ENCODE results near the gene ATG2B. TPM values are rescaled to one million over a fixed set of nuclear protein-coding genes. Genes with fewer than 3 reads are reported as not detected.
"Not testable (repeated sequence)": the region's sequence is repeated elsewhere in the genome, so short reads cannot be mapped to it uniquely, and the experiment has no call there.

Gene ATG2B
- polyA plus RNA-seq, 3 donors from 2014 or later: 1.6 to 3.2 (median 2.9) TPM

DNA sequence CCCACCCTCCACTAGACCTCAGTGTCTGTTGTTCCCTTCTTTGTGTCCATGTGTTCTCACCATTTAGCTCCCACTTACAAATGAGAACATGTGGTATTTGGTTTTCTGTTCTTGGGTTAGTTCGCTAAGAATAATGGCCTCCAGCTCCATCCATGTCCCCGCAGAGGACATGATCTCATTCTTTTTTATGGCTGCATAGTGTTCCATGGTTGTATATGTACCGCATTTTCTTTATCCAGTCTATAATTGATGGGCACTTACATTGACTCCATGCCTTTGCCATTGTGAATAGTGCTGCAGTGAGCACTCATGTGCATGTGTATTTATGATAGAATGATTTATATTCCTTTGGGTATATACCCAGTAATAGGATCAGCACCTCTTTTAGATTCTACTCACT is 118.1 kb downstream of the ATG2B start:
- not testable (repeated sequence) for H3K27ac Mint-ChIP-seq; H3K4me1 Mint-ChIP-seq; H3K9me3 Mint-ChIP-seq; H3K27me3 Mint-ChIP-seq (ENCODE audit: low read depth in 3 of 3); H3K36me3 Mint-ChIP-seq; H3K4me3 Mint-ChIP-seq; DNase-seq

DNA sequence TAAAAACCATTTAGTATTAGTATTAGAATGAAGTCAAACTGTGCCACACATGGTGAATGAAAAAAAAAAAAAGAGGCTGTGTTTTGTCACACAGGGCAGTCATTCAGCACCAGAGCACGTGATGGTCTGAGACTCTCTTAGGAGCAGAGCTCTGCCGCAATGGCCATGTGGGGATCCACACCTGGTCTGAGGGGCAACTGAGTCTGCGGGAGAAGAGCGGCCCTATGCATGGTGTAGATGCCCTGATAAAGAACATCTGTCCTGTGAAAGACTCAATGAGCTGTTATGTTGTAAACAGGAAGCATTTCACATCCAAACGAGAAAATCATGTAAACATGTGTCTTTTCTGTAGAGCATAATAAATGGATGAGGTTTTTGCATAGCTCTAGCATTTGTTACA is 119.4 kb downstream of the ATG2B start:
- no peaks in the 10 kb centered on the region for H3K9me3 Mint-ChIP-seq
- DNase-seq: no peak
- H3K4me1 Mint-ChIP-seq: no peaks in the 10 kb centered on the region
- no peak overlapping the region for H3K4me3 Mint-ChIP-seq
- no peaks in the 10 kb centered on the region for H3K36me3 Mint-ChIP-seq
- no peak overlapping the region for H3K27ac Mint-ChIP-seq
- peaks cover 6 to 7% (median 6%) of the 10 kb centered on the region in 3 donors for H3K27me3 Mint-ChIP-seq (ENCODE audit: low read depth in 3 of 3)

DNA sequence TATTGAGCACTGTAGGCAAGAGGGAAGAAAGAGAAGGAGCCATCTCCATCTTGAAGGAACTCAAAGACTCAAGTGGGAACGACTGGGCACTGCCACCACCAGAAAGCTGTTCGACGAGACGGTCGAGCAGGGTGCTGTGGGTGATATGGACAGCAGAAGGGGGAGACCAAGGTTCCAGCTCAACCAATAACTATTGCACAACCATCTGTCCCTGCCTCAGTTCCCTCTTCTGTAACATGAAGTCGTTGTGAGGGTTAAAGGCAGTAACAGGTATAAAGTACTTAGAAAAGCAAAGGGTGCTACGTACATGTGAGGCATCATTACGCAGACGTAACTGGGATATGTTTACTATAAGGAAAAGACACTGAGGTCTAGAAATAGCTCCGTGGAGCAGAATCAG is 121.0 kb downstream of the ATG2B start:
- Mint-ChIP-seq H3K27ac (no peak overlapping the region), H3K27me3 (ENCODE audit: low read depth in 3 of 3) (peaks cover 5 to 7% (median 6%) of the 10 kb centered on the region in 3 donors), H3K4me3 (no peak overlapping the region), H3K36me3 (no peaks in the 10 kb centered on the region), H3K4me1 (no peaks in the 10 kb centered on the region), H3K9me3 (no peaks in the 10 kb centered on the region)
- no peak for DNase-seq

DNA sequence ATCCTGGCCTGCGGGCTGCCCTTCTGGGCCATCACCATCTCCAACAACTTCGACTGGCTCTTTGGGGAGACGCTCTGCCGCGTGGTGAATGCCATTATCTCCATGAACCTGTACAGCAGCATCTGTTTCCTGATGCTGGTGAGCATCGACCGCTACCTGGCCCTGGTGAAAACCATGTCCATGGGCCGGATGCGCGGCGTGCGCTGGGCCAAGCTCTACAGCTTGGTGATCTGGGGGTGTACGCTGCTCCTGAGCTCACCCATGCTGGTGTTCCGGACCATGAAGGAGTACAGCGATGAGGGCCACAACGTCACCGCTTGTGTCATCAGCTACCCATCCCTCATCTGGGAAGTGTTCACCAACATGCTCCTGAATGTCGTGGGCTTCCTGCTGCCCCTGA is 122.5 kb downstream of the ATG2B start:
- H3K4me1 Mint-ChIP-seq: no peaks in the 10 kb centered on the region
- H3K36me3 Mint-ChIP-seq: no peaks in the 10 kb centered on the region
- H3K9me3 Mint-ChIP-seq: no peaks in the 10 kb centered on the region

DNA sequence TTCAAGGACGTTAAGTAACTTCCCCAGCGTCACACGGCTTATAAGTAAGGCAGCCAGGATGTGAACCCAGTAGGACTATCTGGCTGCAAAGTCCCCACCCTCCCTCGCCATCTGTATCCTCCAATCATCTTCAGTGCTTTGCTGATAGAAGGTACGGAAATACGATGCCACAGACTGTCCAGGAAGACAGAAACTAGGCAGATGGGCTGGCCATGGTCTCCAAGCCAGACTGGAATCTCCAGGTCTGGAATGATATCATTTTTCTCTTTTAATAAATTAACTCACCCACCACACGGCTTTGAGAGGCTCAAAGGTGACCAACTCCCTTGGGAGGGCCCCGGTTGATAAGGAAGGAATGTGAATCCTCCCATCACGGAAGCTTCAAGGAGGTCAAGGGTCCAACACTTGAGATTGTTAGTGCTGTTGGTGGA is 123.4 kb downstream of the ATG2B start:
- peaks cover 2 to 4% (median 4%) of the 10 kb centered on the region in 3 donors for H3K27me3 Mint-ChIP-seq (ENCODE audit: low read depth in 3 of 3)
- no peak overlapping the region for H3K27ac Mint-ChIP-seq
- no peak overlapping the region for H3K4me3 Mint-ChIP-seq
- no peaks in the 10 kb centered on the region for H3K4me1 Mint-ChIP-seq
- H3K9me3 Mint-ChIP-seq: no peaks in the 10 kb centered on the region
- DNase-seq: no peak
- H3K36me3 Mint-ChIP-seq: no peaks in the 10 kb centered on the region

More for the DNA sequence above, 122.5 kb downstream of the ATG2B start:
- peaks cover 2 to 6% (median 4%) of the 10 kb centered on the region in 3 donors for H3K27me3 Mint-ChIP-seq (ENCODE audit: low read depth in 3 of 3)
- H3K4me3 Mint-ChIP-seq: no peak overlapping the region
- no peak for DNase-seq
- H3K27ac Mint-ChIP-seq: no peak overlapping the region

DNA sequence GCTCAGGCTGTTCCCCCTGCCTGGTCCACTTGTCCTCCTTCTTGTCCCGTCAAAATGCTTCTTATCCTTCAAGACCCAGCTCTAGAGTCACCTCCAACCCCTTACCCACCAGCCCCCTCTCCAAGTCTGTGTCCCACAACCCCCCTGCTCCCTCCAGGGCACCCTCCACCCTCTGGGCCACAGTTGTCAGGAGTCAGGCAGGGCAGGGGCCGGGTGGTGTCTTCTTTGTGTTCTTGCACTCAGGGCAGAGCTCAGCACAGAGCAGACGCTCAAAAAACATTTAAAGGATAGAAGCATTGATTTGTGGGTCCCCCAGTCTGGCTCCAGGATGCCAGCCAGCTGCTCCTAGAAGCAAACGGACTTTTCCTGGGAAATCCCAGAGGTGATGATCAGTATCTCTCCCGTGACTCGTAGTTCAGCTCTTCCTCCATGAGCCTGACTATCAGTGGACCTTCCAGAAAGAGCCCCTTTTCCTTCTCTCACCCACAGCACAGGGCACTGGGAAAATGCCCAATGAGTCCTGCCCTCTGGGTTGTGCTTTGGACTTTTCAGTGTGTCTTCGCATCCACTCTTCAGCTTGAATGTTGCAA is 124.4 kb downstream of the ATG2B start:
- Mint-ChIP-seq H3K27ac (no peak overlapping the region), H3K4me1 (no peaks in the 10 kb centered on the region), H3K4me3 (no peak overlapping the region), H3K27me3 (ENCODE audit: low read depth in 3 of 3) (peaks cover 2 to 4% (median 4%) of the 10 kb centered on the region in 3 donors), H3K9me3 (no peaks in the 10 kb centered on the region), H3K36me3 (no peaks in the 10 kb centered on the region)
- DNase-seq: no peak

DNA sequence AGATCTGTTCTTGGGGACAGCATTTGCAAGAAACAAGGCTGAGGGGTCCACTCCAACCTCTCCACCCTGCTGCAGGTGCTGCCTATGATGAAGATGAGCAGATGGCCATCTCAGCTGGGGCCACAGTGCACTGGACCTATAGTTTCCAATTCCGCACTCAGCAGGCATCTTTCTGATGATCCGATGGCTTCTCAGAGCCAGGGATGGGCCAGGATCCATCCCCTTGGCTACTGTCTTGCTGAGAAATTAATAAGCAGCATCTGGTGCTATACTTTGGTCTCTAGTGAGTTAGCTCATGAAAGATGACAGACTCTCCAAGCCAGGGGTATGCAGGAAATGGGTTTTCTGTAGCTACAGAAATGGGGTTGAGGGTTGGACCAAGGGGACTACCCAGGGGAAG is 125.5 kb downstream of the ATG2B start:
- H3K4me3 Mint-ChIP-seq: no peak overlapping the region
- no peak for DNase-seq
- no peak overlapping the region for H3K27ac Mint-ChIP-seq
- H3K36me3 Mint-ChIP-seq: no peaks in the 10 kb centered on the region
- no peaks in the 10 kb centered on the region for H3K9me3 Mint-ChIP-seq
- no peaks in the 10 kb centered on the region for H3K4me1 Mint-ChIP-seq
- H3K27me3 Mint-ChIP-seq (ENCODE audit: low read depth in 3 of 3): peaks cover 2 to 6% (median 4%) of the 10 kb centered on the region in 3 donors

DNA sequence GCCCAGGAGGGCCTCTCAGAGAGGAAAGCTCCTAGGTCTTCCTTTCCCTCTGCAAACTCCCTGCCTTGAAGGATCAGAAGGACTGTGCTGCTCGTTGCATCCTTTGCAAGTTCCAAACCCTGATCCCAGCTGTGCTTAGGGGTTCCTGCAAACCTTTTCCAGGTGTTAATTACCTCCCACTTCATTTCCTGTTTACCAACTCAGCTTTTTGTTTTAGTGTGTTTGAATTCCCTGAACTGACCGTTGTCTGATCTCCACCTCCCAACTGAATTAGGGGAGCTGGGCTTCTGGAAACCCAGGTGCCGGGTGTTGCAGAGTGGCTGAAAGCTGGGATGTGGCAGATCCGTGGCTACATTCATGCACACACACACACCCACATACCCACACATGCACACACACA is 127.7 kb downstream of the ATG2B start:
- no peak for DNase-seq
- H3K4me1 Mint-ChIP-seq: no peaks in the 10 kb centered on the region

DNA sequence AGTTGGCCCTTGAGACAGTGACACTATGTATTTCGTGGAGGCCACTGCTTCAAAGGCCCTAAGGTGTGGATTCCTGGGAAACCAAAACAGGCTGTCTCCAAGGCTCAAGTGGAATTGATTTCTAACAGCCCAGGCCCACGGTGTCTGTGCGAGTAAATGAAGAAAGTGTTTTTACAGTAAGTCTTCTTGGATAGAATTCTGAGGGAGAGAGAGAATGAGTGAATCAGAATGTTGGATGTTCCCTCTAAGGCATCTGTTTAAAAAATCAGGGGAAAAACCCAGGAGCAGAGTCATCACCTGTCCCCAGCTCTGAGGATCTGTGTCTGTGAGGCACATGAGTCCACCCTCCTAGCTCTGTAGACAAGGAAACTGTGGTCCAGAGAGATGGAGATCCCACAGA is 129.5 kb downstream of the ATG2B start:
- no peaks in the 10 kb centered on the region for H3K9me3 Mint-ChIP-seq
- H3K4me1 Mint-ChIP-seq: no peaks in the 10 kb centered on the region
- no peak for DNase-seq
- no peak overlapping the region for H3K4me3 Mint-ChIP-seq
- peaks cover 0 to 11% (median 0%) of the 10 kb centered on the region in 3 donors for H3K27me3 Mint-ChIP-seq (ENCODE audit: low read depth in 3 of 3)
- no peaks in the 10 kb centered on the region for H3K36me3 Mint-ChIP-seq
- H3K27ac Mint-ChIP-seq: no peak overlapping the region

More for the DNA sequence above, 127.7 kb downstream of the ATG2B start:
- Mint-ChIP-seq H3K9me3 (no peaks in the 10 kb centered on the region), H3K27ac (no peak overlapping the region), H3K36me3 (no peaks in the 10 kb centered on the region), H3K4me3 (no peak overlapping the region), H3K27me3 (ENCODE audit: low read depth in 3 of 3) (peaks cover 0 to 11% (median 4%) of the 10 kb centered on the region in 3 donors)

DNA sequence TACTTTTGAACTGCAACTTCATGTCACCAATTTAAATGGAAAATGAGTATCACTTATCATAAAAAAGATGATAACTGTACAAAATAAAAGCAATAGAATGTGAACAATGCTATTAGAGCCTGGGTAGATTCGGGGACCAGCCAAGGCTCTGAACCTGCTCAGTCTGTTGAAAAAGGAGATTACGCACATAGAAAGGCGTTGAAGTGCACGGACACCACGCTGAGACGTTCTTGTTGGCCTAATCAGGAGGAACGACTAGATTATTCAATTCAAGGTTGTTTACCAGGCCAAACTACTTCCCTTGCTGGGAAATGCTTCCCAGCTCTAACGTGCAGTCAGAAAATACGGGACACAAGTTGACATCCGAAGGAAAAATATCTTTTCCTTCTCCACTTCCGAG is 130.6 kb downstream of the ATG2B start:
- no peaks in the 10 kb centered on the region for H3K36me3 Mint-ChIP-seq
- no peak overlapping the region for H3K4me3 Mint-ChIP-seq
- no peaks in the 10 kb centered on the region for H3K4me1 Mint-ChIP-seq
- H3K9me3 Mint-ChIP-seq: no peaks in the 10 kb centered on the region
- H3K27me3 Mint-ChIP-seq (ENCODE audit: low read depth in 3 of 3): peaks cover 0 to 15% (median 0%) of the 10 kb centered on the region in 3 donors
- no peak overlapping the region for H3K27ac Mint-ChIP-seq
- DNase-seq: no peak

DNA sequence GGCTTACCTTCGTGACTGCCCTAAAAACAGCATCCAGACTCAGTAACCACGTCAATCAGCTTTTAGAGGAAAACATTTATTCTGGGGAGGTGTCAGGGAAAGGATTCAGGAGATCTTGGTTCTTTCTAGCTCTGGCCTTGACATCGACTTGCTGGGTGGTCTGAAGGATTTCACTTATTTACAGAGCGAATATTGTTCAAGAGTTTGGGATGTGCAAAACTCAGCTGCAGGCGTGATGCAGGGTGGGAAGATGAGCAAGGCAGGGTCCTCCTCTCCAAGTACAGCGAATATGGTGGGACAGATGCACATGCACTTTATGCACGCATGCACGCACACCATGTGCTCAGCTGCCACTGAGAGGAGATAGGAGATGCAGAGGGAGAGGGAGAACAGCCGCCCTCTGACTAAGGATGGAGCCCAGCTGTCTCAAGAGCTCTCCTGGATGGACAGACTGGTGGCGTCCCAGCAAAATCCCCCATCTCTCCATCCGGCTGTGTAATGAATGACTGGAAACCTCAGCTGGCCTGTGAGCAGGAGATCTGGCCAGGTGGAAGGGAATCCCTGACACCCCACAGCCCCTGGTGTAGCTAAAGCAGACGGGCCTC is 131.5 kb downstream of the ATG2B start:
- Mint-ChIP-seq H3K36me3 (no peaks in the 10 kb centered on the region), H3K4me1 (no peaks in the 10 kb centered on the region), H3K4me3 (no peak overlapping the region), H3K27ac (no peak overlapping the region), H3K9me3 (no peaks in the 10 kb centered on the region), H3K27me3 (ENCODE audit: low read depth in 3 of 3) (peaks cover 0 to 15% (median 0%) of the 10 kb centered on the region in 3 donors)
- DNase-seq: no peak

DNA sequence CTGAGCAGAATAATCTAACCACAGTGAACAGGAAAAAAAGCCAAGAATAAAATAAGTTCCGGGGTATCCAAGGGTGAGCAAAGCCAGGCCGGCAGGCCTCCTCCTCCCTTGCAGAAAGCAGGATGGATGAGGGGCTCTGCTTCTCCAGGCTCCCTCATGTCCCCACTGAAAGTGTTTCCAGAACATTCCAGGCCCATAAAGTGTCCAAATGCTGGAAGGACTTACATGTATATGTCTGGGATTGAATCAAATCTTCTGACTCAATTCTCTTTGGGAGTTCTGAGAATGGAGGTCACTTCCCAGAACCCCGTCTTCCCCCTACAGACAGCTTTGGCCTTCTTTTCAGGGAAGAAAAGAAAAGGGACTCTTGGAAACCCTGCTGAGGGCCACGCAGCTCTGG is 132.1 kb downstream of the ATG2B start:
- Mint-ChIP-seq H3K4me1 (no peaks in the 10 kb centered on the region), H3K27me3 (ENCODE audit: low read depth in 3 of 3) (peaks cover 0 to 15% (median 0%) of the 10 kb centered on the region in 3 donors), H3K4me3 (no peak overlapping the region), H3K27ac (no peak overlapping the region), H3K36me3 (no peaks in the 10 kb centered on the region), H3K9me3 (no peaks in the 10 kb centered on the region)
- DNase-seq: no peak

DNA sequence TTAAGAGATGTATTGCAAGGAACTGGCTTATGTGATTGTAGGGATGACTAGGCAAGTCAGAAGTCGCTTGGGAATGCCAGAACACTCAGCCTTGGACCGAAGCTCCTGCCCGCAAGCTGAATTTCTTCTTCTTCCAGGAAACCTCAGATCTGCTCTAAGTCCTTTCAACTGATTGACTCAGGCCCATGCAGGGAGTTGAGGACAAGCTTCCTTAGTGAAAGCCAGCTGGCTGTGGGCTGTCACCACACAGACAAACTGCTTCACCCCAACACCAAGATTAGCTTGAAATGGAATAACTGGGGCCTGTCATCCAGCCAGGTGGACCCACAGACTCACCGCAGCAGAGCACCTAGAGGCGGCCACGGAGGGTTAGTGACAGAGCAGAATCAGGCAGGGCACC is 133.8 kb downstream of the ATG2B start:
- H3K4me3 Mint-ChIP-seq: no peak overlapping the region
- DNase-seq: no peak
- H3K36me3 Mint-ChIP-seq: no peaks in the 10 kb centered on the region
- peaks cover 0 to 17% (median 0%) of the 10 kb centered on the region in 3 donors for H3K27me3 Mint-ChIP-seq (ENCODE audit: low read depth in 3 of 3)
- H3K4me1 Mint-ChIP-seq: no peaks in the 10 kb centered on the region
- H3K27ac Mint-ChIP-seq: no peak overlapping the region
- H3K9me3 Mint-ChIP-seq: no peaks in the 10 kb centered on the region
